ENCODE results near the gene CD63. TPM values are rescaled to one million over a fixed set of nuclear protein-coding genes. Genes with fewer than 3 reads are reported as not detected.

The CD63 gene
- total RNA-seq, 2 experiments from 2014 or later, result 99.6 to 101 TPM

GRCh38 chr12:55704824-55705718 lies 23.7 kb downstream of the CD63 start:
- no peak overlapping the region for H3K27ac Mint-ChIP-seq
- H3K9me3 Mint-ChIP-seq, result no peaks in the 10 kb centered on the region
- no peak for DNase-seq
- no peak for ATAC-seq
- peaks cover 22% of the 10 kb centered on the region for H3K27me3 Mint-ChIP-seq
- H3K4me1 Mint-ChIP-seq (ENCODE audit: low read depth), result peaks cover 12% of the 10 kb centered on the region
- no peaks in the 10 kb centered on the region for H3K36me3 Mint-ChIP-seq (ENCODE audit: low read depth)
- POLR2A ChIA-PET, result interaction anchor here (1.3 to 2.8 kb wide), 2 partner anchors 11 to 12 kb away, joined by 4 to 13 read pairs; partner anchors contain the start of gene BLOC1S1
- CTCF ChIA-PET, result interaction anchor here (0.8 to 2.3 kb wide), 7 partner anchors 9 to 47 kb away, joined by 3 to 10 read pairs (median 6); partner anchors contain the start of gene BLOC1S1
- no peak for TF ChIP-seq CTCF (IDR thresholded peaks at IDR 0.05)
- intact Hi-C loops (cut with micrococcal nuclease), result no loop called here
- H3K4me3 Mint-ChIP-seq, result no peak overlapping the region

GRCh38 chr12:55703901-55704761 lies 24.7 kb downstream of the CD63 start:
- H3K4me1 Mint-ChIP-seq (ENCODE audit: low read depth), result peaks cover 12% of the 10 kb centered on the region
- no peak for TF ChIP-seq CTCF (IDR thresholded peaks at IDR 0.05)
- no peaks in the 10 kb centered on the region for H3K9me3 Mint-ChIP-seq
- ChIA-PET CTCF (interaction anchor here (1.9 kb wide), 1 partner anchor 8 kb away, joined by 8 read pairs; no protein-coding TSS in a partner anchor), POLR2A (interaction anchor here (1.1 kb wide), 1 partner anchor 12 kb away, joined by 4 read pairs; the partner anchor contains the start of gene BLOC1S1)
- H3K27ac Mint-ChIP-seq, result no peak overlapping the region
- peaks cover 20% of the 10 kb centered on the region for H3K27me3 Mint-ChIP-seq
- no peak overlapping the region for H3K4me3 Mint-ChIP-seq
- no peak for ATAC-seq
- no peak for DNase-seq
- intact Hi-C loops (cut with micrococcal nuclease), result no loop called here
- no peaks in the 10 kb centered on the region for H3K36me3 Mint-ChIP-seq (ENCODE audit: low read depth)

DNA sequence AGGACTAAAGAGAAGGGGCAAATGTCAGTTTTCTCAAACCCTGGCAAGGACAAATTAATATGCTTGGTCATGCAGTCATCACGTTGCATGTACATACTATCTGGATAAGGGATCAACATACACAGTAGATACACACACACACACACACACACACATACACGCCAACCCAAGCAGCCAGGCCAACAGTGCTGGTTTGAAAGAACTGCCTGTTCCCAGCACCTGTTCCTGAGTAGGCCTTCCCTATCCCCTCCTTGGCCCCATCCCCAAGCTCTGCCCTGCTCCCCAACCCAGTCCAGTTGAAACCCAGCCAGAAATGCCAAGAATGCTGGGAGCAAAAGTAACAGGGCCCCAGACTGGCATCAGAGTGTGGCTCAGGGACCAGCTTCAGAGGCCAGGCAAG lies 25.5 kb downstream of the CD63 start:
- no peak for ATAC-seq
- no peaks in the 10 kb centered on the region for H3K36me3 Mint-ChIP-seq (ENCODE audit: low read depth)
- intact Hi-C loops (cut with micrococcal nuclease), result no loop called here

GRCh38 chr12:55702861-55703260 lies 25.9 kb downstream of the CD63 start:
- DNase-seq (no peak), ATAC-seq (no peak)
- Mint-ChIP-seq H3K4me1 (ENCODE audit: low read depth) (peaks cover 6% of the 10 kb centered on the region), H3K9me3 (no peaks in the 10 kb centered on the region), H3K36me3 (ENCODE audit: low read depth) (no peaks in the 10 kb centered on the region), H3K27ac (no peak overlapping the region), H3K4me3 (no peak overlapping the region), H3K27me3 (peaks cover 9% of the 10 kb centered on the region)
- ChIA-PET CTCF (no interaction called here), POLR2A (interaction anchor here (1.1 kb wide), 1 partner anchor 14 kb away, joined by 4 read pairs; the partner anchor contains the start of gene BLOC1S1)
- intact Hi-C loops (cut with micrococcal nuclease), result no loop called here
- no peak for TF ChIP-seq CTCF (IDR thresholded peaks at IDR 0.05)

More for the DNA sequence above, 25.5 kb downstream of the CD63 start:
- CTCF ChIA-PET, result no interaction called here
- Mint-ChIP-seq H3K27me3 (peaks cover 12% of the 10 kb centered on the region), H3K4me1 (ENCODE audit: low read depth) (peaks cover 9% of the 10 kb centered on the region), H3K27ac (no peak overlapping the region), H3K9me3 (no peaks in the 10 kb centered on the region), H3K4me3 (no peak overlapping the region)
- TF ChIP-seq CTCF (IDR thresholded peaks at IDR 0.05), result no peak
- no peak for DNase-seq
- POLR2A ChIA-PET, result interaction anchor here (1.1 kb wide), 1 partner anchor 13 kb away, joined by 4 read pairs; the partner anchor contains the start of gene BLOC1S1
